HG03175 (cell line): Measurements from ENCODE around the gene RAPGEF1.
A peak's percentile ranks its signal among the peaks of the same experiment; 100 is the strongest.

Experiments used
- ATAC-seq: cut with Tn5 transposase; IDR thresholded peaks from one replicate; pipeline ENCODE4 v1.9.1; 2021; ENCODE audit warnings: mild to moderate bottlenecking, moderate library complexity; ENCODE audit not compliant: unreplicated experiment

The RAPGEF1 gene

GRCh38 chr9:131627648-131628458 lies 112.0 kb downstream of the RAPGEF1 start:
- peak; percentile 71 for ATAC-seq

GRCh38 chr9:131627326-131627647 lies 112.6 kb downstream of the RAPGEF1 start:
- ATAC-seq = no peak

GRCh38 chr9:131625790-131626670 lies 113.8 kb downstream of the RAPGEF1 start:
- no peak for ATAC-seq

- no peak for ATAC-seq
These were observed 114.4 kb downstream of the RAPGEF1 start for GRCh38 chr9:131625508-131625787.

GRCh38 chr9:131624636-131625507 lies 115.0 kb downstream of the RAPGEF1 start:
- ATAC-seq = no peak

- ATAC-seq = no peak
These were observed 116.1 kb downstream of the RAPGEF1 start for GRCh38 chr9:131623655-131624330.

- ATAC-seq = no peak
These were observed 117.4 kb downstream of the RAPGEF1 start for GRCh38 chr9:131622523-131622922.

- ATAC-seq = peak; percentile 61
These were observed 118.1 kb downstream of the RAPGEF1 start for GRCh38 chr9:131621551-131622358.

GRCh38 chr9:131620764-131621520 lies 118.9 kb downstream of the RAPGEF1 start:
- no peak for ATAC-seq

GRCh38 chr9:131619680-131620079 lies 120.2 kb downstream of the RAPGEF1 start:
- no peak for ATAC-seq

GRCh38 chr9:131618785-131619184 lies 121.1 kb downstream of the RAPGEF1 start:
- no peak for ATAC-seq

- no peak for ATAC-seq
These were observed 121.8 kb downstream of the RAPGEF1 start for GRCh38 chr9:131618071-131618479.

- ATAC-seq = no peak
These were observed 122.3 kb downstream of the RAPGEF1 start for GRCh38 chr9:131617611-131618010.

GRCh38 chr9:131616983-131617604 lies 122.8 kb downstream of the RAPGEF1 start:
- no peak for ATAC-seq

GRCh38 chr9:131614340-131614915 lies 125.4 kb downstream of the RAPGEF1 start:
- ATAC-seq = no peak

- ATAC-seq = no peak
These were observed 126.0 kb downstream of the RAPGEF1 start for GRCh38 chr9:131613921-131614320.

- ATAC-seq = no peak
These were observed 127.0 kb downstream of the RAPGEF1 start for GRCh38 chr9:131612851-131613250.

- no peak for ATAC-seq
These were observed 128.1 kb downstream of the RAPGEF1 start for GRCh38 chr9:131611586-131612315.
